ENCODE measurements around the gene ZNF554. TPM values are rescaled to one million over a fixed set of nuclear protein-coding genes. Genes with fewer than 3 reads are reported as not detected.

The ZNF554 gene
- total and polyA plus RNA-seq, 12 donors: 0.94 to 6.7 (median 4.7) TPM

DNA sequence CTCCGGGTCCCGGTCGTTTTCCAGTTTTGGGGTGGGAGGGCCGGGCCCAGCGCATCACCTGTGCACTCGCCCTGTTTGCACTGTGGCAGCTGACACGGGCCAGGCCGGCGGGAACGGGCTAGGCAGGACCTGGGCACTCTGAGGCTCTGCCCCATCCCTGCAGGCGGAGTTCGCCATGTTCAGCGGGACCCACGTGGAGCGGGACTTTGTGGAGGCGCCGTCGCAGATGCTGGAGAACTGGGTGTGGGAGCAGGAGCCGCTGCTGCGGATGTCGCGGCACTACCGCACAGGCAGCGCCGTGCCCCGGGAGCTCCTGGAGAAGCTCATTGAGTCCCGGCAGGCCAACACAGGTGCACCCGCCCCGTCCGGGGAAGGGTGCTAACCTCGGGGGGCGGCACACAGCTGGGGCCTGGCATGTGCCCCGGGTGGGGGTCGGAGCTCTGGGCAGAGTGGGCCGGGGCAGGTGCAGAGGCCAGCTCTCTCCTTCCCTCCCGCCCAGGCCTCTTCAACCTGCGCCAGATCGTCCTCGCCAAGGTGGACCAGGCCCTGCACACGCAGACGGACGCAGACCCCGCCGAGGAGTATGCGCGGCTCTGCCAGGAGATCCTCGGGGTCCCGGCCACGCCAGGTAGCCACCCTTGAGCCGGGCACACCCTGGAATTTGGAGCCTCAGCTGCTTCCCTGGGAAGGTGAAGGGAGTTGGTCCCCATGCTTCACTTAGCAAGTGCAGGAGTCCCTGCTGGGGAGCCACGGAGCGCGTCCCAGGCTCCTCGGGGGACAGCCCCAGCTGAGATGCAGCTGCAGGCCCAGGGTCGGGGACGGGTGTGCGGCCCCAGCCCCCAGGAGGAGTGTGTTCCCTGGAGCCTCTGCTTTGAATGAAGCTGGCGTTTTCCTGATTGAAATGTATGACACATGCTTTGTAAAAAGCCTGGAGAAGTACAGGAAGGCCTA, 9.3 kb upstream of the ZNF554 start:
- 96% methylated on average over 55 to 58 of the region's 58 CpGs for WGBS, 2 donors
- DNase-seq: no peak
- TF ChIP-seq, protein P1, sequence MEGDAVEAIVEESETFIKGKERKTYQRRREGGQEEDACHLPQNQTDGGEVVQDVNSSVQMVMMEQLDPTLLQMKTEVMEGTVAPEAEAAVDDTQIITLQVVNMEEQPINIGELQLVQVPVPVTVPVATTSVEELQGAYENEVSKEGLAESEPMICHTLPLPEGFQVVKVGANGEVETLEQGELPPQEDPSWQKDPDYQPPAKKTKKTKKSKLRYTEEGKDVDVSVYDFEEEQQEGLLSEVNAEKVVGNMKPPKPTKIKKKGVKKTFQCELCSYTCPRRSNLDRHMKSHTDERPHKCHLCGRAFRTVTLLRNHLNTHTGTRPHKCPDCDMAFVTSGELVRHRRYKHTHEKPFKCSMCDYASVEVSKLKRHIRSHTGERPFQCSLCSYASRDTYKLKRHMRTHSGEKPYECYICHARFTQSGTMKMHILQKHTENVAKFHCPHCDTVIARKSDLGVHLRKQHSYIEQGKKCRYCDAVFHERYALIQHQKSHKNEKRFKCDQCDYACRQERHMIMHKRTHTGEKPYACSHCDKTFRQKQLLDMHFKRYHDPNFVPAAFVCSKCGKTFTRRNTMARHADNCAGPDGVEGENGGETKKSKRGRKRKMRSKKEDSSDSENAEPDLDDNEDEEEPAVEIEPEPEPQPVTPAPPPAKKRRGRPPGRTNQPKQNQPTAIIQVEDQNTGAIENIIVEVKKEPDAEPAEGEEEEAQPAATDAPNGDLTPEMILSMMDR (IDR thresholded peaks at IDR 0.05): no peak

DNA sequence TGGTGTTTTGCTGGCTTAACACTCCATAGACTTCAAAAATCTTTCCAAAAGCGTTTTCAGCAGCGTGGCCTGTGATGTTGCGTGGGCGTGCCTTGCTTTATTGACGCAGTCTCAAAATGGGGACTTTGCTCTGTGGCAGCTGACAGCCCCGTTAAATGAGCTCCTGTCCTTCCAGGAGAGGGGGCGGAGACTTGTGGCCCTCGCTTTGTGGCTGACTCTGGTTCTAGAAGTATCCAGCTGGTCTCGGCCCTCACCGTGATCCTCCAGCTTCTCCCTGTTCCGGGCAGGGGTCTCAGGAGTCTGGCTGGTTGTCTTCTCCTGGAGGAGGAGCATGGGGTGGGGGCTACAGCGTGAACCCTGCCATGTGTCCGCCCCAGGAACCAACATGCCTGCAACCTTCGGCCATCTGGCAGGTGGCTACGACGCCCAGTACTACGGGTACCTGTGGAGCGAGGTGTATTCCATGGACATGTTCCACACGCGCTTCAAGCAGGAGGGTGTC, 8.4 kb upstream of the ZNF554 start:
- Histone ChIP-seq H3K4me1 (no peaks in the 10 kb centered on the region), H3K36me3 (peaks cover 0 to 76% (median 26%) of the 10 kb centered on the region in 9 donors), H3K27me3 (no peaks in the 10 kb centered on the region), H3K27ac (no peak overlapping the region), H3K9me3 (no peaks in the 10 kb centered on the region), H3K4me3 (no peak overlapping the region)
- intact Hi-C loops (cut with DNase I): no loop called here
- no peak for DNase-seq
- WGBS, 2 donors: 96 to 97% methylated on average over 20 of the region's 20 CpGs
- ATAC-seq: no peak
- TF ChIP-seq, protein P1 (IDR thresholded peaks at IDR 0.05): no peak

More for the DNA sequence above, 9.3 kb upstream of the ZNF554 start:
- ATAC-seq: no peak
- H3K27ac ChIP-seq: no peak overlapping the region
- no peak overlapping the region for H3K4me3 ChIP-seq
- no peaks in the 10 kb centered on the region for H3K27me3 ChIP-seq
- peaks cover 0 to 83% (median 26%) of the 10 kb centered on the region in 9 donors for H3K36me3 ChIP-seq
- no peaks in the 10 kb centered on the region for H3K9me3 ChIP-seq
- intact Hi-C loops (cut with DNase I): no loop called here
- H3K4me1 ChIP-seq: no peaks in the 10 kb centered on the region

DNA sequence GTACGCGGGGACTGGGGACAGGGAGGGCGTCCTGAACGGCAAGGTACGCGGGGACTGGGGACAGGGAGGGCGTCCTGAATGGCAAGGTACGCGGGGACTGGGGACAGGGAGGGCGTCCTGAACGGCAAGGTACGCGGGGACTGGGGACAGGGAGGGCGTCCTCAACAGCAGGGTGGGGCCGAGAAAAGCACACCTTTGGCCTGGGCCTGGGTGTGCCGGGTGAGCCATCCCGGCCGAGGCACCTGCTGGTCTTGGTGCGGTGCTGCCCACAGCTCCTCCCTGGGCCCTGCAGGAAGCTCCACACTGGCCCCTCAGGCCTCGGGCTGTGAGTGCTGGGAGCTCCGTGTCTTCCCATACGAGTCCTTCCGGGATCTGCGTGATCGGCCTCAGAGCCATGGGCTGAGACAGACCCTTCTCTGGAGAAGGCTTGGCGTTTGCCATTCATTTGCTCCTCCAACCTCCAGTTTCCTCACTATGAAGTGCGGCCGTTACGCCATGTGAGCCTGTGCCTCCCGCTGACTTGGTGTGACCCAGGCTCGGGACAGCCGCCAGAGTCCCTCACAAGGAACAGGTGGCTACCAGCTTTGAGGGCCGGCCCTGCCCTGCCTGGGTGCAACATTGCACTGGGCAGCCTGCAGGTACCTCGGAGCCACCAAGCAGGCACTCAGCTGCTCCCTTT, 7.8 kb upstream of the ZNF554 start:
- 92 to 95% methylated on average over 29 to 34 of the region's 34 CpGs for WGBS, 2 donors
- TF ChIP-seq, protein P1 (IDR thresholded peaks at IDR 0.05): no peak
- Histone ChIP-seq H3K4me3 (no peak overlapping the region), H3K36me3 (peaks cover 0 to 72% (median 24%) of the 10 kb centered on the region in 9 donors), H3K27me3 (no peaks in the 10 kb centered on the region), H3K27ac (no peak overlapping the region), H3K9me3 (no peaks in the 10 kb centered on the region), H3K4me1 (no peaks in the 10 kb centered on the region)
- ATAC-seq: peak in 2 of 8 donors; percentile 9 to 24
- DNase-seq: no peak
- intact Hi-C loops (cut with DNase I): no loop called here

DNA sequence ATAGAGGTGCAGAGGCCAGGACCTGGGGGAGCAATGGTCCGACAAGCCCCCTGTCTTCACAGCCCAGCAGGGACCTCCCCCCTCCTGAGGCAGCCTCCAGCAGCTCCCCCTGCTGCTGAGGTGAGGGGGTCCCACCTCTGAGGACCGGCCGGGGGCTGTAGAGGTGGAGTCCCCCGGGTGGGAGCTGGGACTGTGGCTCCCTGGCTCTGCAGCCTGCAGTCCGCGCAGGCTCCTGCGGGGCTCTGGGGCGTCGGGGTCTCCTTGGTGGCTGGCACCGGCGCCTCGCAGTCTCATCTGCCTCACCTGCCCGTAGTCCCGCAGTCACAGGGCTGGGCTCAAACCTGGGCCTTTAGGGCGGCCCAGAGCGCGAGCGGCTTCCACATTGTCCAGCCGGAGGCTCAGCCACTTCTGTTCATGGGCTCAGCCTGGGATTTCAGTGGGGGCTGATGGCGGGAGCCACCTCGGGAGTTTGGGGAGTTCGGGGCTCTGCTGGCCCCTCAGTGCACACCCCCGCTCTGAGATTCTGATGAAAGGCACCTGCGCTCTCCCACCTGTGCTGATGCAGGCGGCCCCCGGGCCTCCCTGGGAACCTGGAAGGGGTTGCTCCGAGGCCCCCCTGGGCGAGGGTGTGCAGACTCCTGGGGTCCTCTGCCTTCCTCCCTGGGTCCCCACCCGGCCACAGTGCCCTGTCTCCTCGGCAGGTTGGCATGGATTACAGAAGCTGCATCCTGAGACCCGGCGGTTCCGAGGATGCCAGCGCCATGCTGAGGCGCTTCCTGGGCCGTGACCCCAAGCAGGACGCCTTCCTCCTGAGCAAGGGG, 7.0 kb upstream of the ZNF554 start:
- TF ChIP-seq, protein P1 (IDR thresholded peaks at IDR 0.05): no peak
- no peaks in the 10 kb centered on the region for H3K4me1 ChIP-seq
- no peaks in the 10 kb centered on the region for H3K9me3 ChIP-seq
- H3K36me3 ChIP-seq: peaks cover 0 to 64% (median 16%) of the 10 kb centered on the region in 9 donors
- no peaks in the 10 kb centered on the region for H3K27me3 ChIP-seq
- ATAC-seq: no peak
- intact Hi-C loops (cut with DNase I): no loop called here
- WGBS, 2 donors: 91 to 95% methylated on average over 37 of the region's 37 CpGs
- no peak overlapping the region for H3K4me3 ChIP-seq
- no peak overlapping the region for H3K27ac ChIP-seq
- DNase-seq: no peak
